MCF 10A (cell line): ENCODE data around the gene AQR. TPM values are rescaled to one million over a fixed set of nuclear protein-coding genes. Genes with fewer than 3 reads are reported as not detected.

ENCODE experiments used
- BruUV-seq: library from RNA; stranded (reverse); fragments of 400-500 nt; replicated peaks from 2 replicates; lab custom pipeline; 2021; lab: Mats Ljungman, UMichigan
- CTCF ChIA-PET: fragments of 300-600 bp; sonication (Branson Sonifier 250); formaldehyde crosslinking; extraction: SDS; loops from one replicate; lab custom pipeline; 2021; ENCODE audit warnings: antibody characterized with exemption, inconsistent platforms; lab: Yijun Ruan, JAX
- POLR2A ChIA-PET: fragments of 300-600, 350-650 bp; sonication (Branson Sonifier 250); formaldehyde crosslinking; extraction: SDS; loops from one replicate; lab custom pipeline; 2020; ENCODE audit warnings: antibody characterized with exemption, inconsistent platforms; lab: Yijun Ruan, JAX
- DNase-seq: peaks from one replicate; pipeline ENCODE4 v3.0.0-alpha.2; 2018; ENCODE audit not compliant: unreplicated experiment
- H3K27ac Mint-ChIP-seq: one replicate; pipeline ENCODE4 v1.8.0; 2022; ENCODE audit warnings: mild to moderate bottlenecking, low read depth, mixed read lengths; ENCODE audit not compliant: unreplicated experiment
- H3K27me3 Mint-ChIP-seq: one replicate; pipeline ENCODE4 v1.8.0; 2022; ENCODE audit warnings: mixed read lengths; ENCODE audit not compliant: insufficient read depth, unreplicated experiment
- H3K36me3 Mint-ChIP-seq: one replicate; pipeline ENCODE4 v1.8.0; 2022; ENCODE audit warnings: mild to moderate bottlenecking, moderate library complexity, mixed read lengths; ENCODE audit not compliant: insufficient read depth, unreplicated experiment
- H3K4me1 Mint-ChIP-seq: one replicate; pipeline ENCODE4 v1.8.0; 2022; ENCODE audit warnings: mixed read lengths; ENCODE audit not compliant: insufficient read depth, unreplicated experiment
- H3K4me3 Mint-ChIP-seq: one replicate; pipeline ENCODE4 v1.8.0; 2022; ENCODE audit warnings: mild to moderate bottlenecking, moderate library complexity, mixed read lengths; ENCODE audit not compliant: unreplicated experiment
- H3K9me3 Mint-ChIP-seq: one replicate; pipeline ENCODE4 v1.8.0; 2022; ENCODE audit warnings: mixed read lengths; ENCODE audit not compliant: unreplicated experiment
- intact Hi-C: fragments of 100-400 bp; cut with micrococcal nuclease; formaldehyde crosslinking; loops from 2 replicates; pipeline ENCODE4 v1.14.1; 2022
- total RNA-seq: library from RNA; stranded (reverse); gene quantifications from 2 replicates; pipeline ENCODE4 v1.2.3, GENCODE V29; 2022
- TF ChIP-seq, protein P1 (sequence below): fragments of 200-600 bp; IDR thresholded peaks from one replicate; pipeline ENCODE4 v1.8.0; 2022; ENCODE audit warnings: antibody characterized with exemption, mild to moderate bottlenecking; ENCODE audit not compliant: unreplicated experiment

The AQR gene
- total RNA-seq, 1 experiment from 2014 or later, result 26.5 TPM

DNA sequence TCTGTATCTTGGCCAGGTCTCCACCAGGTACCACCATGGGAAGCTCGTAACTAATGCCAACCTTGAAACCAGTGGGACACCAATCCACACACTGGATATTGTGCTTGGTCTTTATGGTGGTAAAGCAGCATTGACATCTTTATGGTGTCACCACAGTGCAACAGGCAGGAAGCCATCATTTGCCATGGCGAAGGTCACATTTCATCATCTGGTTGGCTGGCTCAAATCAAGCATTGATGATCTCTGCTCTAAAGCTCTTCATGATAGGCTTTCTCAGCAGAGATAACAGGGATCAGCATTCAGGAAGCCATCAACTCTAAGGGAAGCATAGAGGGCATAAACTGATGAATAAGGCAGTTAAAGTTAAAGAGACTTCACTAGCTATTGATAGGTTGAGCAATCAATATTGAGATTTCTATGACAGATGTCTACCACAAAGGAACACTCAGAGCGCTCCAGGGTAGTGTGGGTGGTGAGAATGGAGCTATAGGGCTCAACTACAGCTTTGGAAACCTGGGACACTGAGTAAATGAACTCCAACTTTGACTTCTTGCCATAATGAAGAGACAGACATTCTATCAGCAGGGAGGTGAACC is 120.1 kb downstream of the AQR start:
- H3K27ac Mint-ChIP-seq, result no peak overlapping the region
- H3K9me3 Mint-ChIP-seq, result peaks cover 7% of the 10 kb centered on the region
- TF ChIP-seq, protein P1, sequence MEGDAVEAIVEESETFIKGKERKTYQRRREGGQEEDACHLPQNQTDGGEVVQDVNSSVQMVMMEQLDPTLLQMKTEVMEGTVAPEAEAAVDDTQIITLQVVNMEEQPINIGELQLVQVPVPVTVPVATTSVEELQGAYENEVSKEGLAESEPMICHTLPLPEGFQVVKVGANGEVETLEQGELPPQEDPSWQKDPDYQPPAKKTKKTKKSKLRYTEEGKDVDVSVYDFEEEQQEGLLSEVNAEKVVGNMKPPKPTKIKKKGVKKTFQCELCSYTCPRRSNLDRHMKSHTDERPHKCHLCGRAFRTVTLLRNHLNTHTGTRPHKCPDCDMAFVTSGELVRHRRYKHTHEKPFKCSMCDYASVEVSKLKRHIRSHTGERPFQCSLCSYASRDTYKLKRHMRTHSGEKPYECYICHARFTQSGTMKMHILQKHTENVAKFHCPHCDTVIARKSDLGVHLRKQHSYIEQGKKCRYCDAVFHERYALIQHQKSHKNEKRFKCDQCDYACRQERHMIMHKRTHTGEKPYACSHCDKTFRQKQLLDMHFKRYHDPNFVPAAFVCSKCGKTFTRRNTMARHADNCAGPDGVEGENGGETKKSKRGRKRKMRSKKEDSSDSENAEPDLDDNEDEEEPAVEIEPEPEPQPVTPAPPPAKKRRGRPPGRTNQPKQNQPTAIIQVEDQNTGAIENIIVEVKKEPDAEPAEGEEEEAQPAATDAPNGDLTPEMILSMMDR, result no peak
- DNase-seq, result no peak
- intact Hi-C loops, result no loop called here
- ChIA-PET POLR2A (interaction anchor here (0.6 to 1.1 kb wide), 2 partner anchors 244 to 262 kb away, joined by 3 read pairs; no protein-coding TSS in a partner anchor), CTCF (interaction anchor here (0.6 to 1.0 kb wide), 2 partner anchors 141 to 262 kb away, joined by 3 read pairs; no protein-coding TSS in a partner anchor)
- H3K4me1 Mint-ChIP-seq, result no peaks in the 10 kb centered on the region
- no TSS peak for BruUV-seq
- H3K27me3 Mint-ChIP-seq, result no peaks in the 10 kb centered on the region
- H3K36me3 Mint-ChIP-seq, result peaks cover 5% of the 10 kb centered on the region
- H3K4me3 Mint-ChIP-seq, result no peak overlapping the region

DNA sequence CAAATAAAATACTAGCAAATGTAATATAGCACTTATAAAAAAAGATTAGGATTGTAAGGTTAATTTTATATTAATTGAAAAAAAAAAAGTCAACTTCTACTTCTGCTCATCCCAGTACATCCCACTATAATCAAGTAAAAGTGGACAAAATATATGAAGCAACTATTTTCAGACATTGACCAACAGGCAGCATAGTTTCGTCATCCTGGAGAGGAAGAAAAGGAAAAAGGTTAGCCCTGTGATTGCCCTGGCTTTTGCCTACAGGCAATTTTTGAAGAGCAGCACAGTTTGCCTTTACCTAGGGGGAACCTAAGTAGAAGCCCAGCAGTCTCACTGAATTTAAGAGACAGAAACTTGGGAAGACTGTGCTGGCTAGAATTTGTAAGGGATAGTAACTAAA is 121.9 kb downstream of the AQR start:
- DNase-seq, result peak; percentile 59
- no peaks in the 10 kb centered on the region for H3K4me1 Mint-ChIP-seq
- H3K36me3 Mint-ChIP-seq, result peaks cover 5% of the 10 kb centered on the region
- intact Hi-C loops, result no loop called here
- BruUV-seq, result no TSS peak
- ChIA-PET CTCF (no interaction called here), POLR2A (no interaction called here)
- H3K9me3 Mint-ChIP-seq, result peaks cover 7% of the 10 kb centered on the region
- H3K27ac Mint-ChIP-seq, result no peak overlapping the region
- no peak overlapping the region for H3K4me3 Mint-ChIP-seq
- H3K27me3 Mint-ChIP-seq, result no peaks in the 10 kb centered on the region
- TF ChIP-seq, protein P1, result no peak

DNA sequence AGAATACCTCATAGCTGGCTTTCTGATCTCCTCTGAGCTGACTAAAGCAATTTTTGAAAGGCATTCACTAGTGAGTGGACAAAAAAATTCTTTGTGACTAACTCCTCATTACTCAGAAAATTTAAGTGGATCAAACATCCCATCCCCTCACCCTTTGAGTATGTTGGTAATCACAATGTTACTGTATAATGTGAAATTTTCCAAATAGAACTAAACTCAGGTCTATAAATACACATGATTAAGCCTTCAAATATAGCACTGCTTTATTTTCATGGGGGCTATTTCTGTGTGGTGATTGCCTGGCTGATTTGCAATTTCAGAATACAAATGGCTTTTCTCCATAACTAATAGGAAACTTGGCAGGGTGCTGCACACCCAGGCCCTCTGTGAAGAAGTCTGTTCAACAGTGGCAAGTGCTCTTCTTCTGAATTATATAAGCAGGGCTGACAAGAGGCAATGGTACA is 128.2 kb downstream of the AQR start:
- BruUV-seq, result no TSS peak

DNA sequence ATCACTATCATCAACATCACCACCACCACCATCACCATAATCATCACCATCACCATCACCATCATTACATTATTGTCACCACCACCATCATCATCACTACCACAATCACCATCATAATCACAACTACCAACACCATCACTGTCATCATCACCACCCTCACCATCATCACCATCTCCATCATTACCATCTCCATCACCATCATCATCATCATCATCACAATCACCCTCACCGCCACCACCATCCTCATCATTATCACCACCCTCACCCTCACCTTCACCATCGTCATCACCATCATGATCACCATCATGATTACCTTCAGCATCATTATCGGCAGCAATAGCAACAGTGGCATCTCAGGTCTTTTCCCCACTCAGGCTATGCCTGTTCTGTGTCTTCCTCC is 131.3 kb downstream of the AQR start:
- intact Hi-C loops, result no loop called here
- no peak overlapping the region for H3K27ac Mint-ChIP-seq
- H3K4me3 Mint-ChIP-seq, result no peak overlapping the region
- ChIA-PET POLR2A (no interaction called here), CTCF (interaction anchor here (0.6 to 1.0 kb wide), 3 partner anchors 14 to 133 kb away, joined by 3 read pairs; no protein-coding TSS in a partner anchor)
- H3K4me1 Mint-ChIP-seq, result no peaks in the 10 kb centered on the region
- no peak for DNase-seq
- TF ChIP-seq, protein P1, result no peak
- H3K36me3 Mint-ChIP-seq, result peaks cover 6% of the 10 kb centered on the region
- no TSS peak for BruUV-seq
- H3K27me3 Mint-ChIP-seq, result no peaks in the 10 kb centered on the region
- peaks cover 6% of the 10 kb centered on the region for H3K9me3 Mint-ChIP-seq

More for the DNA sequence above, 128.2 kb downstream of the AQR start:
- Mint-ChIP-seq H3K27ac (no peak overlapping the region), H3K36me3 (peaks cover 6% of the 10 kb centered on the region), H3K4me3 (no peak overlapping the region), H3K4me1 (no peaks in the 10 kb centered on the region), H3K27me3 (no peaks in the 10 kb centered on the region), H3K9me3 (no peaks in the 10 kb centered on the region)
- no peak for DNase-seq
- CTCF ChIA-PET, result no interaction called here
- intact Hi-C loops, result no loop called here
- POLR2A ChIA-PET, result no interaction called here
- TF ChIP-seq, protein P1, result no peak
